HCT116 (cell line): ENCODE measurements around the gene TRMU.

Source experiments
- CEBPB ChIP-seq: IDR thresholded peaks from 2 replicates; pipeline ENCODE4 v1.6.1; 2012; ENCODE audit warnings: low read depth
- EZH2 ChIP-seq: fragments of 200-600 bp; sonication (generic); IDR thresholded peaks from 2 replicates; pipeline ENCODE4 v1.6.1; 2017; ENCODE audit warnings: antibody characterized with exemption, mixed run types
- EZH2phosphoT487 ChIP-seq: fragments of 200-600 bp; IDR thresholded peaks from 2 replicates; pipeline ENCODE4 v1.6.1; 2018; ENCODE audit warnings: antibody characterized with exemption, borderline replicate concordance
- POLR2A ChIP-seq: IDR thresholded peaks from 2 replicates; pipeline ENCODE4 v1.7.0; 2011; ENCODE audit warnings: borderline replicate concordance; ENCODE audit not compliant: insufficient read depth, insufficient read length; ENCODE audit errors: extremely low read depth
- POLR2AphosphoS5 ChIP-seq: IDR thresholded peaks from 2 replicates; pipeline ENCODE4 v1.6.1; 2011; ENCODE audit warnings: mild to moderate bottlenecking, low read depth, low read length, moderate library complexity
- RAD21 ChIP-seq: IDR thresholded peaks from 2 replicates; pipeline ENCODE4 v1.6.1; 2012; ENCODE audit warnings: low read depth, mild to moderate bottlenecking
- TCF7L2 ChIP-seq: IDR thresholded peaks from 2 replicates; pipeline ENCODE4 v1.7.0; 2011; ENCODE audit warnings: borderline replicate concordance, inconsistent platforms; ENCODE audit not compliant: insufficient read depth, insufficient read length; ENCODE audit errors: extremely low read depth
- ZNF274 ChIP-seq: fragments of 200-500 bp; sonication (Bioruptor generic); IDR thresholded peaks from 2 replicates; pipeline ENCODE4 v1.6.1; 2014; ENCODE audit warnings: mild to moderate bottlenecking, low read depth, low read length, inconsistent platforms
- TF ChIP-seq, protein P1 (sequence below), 3 experiments: fragments of 200-600 bp in 1 of 3; sonication (generic) in 1 of 3; IDR thresholded peaks in 2 of 3; conservative IDR thresholded peaks in 1 of 3; 2 replicates each; pipeline ENCODE4 v1.5.1; 2012 to 2017; ENCODE audit warnings: low read depth in 2 of 3, low read length in 2 of 3, antibody characterized with exemption in 1 of 3, borderline replicate concordance in 1 of 3, control low read depth in 1 of 3, mild to moderate bottlenecking in 1 of 3, mixed read lengths in 1 of 3, mixed run types in 1 of 3, moderate library complexity in 1 of 3; ENCODE audit not compliant: insufficient read depth in 1 of 3
- TF ChIP-seq, protein P2 (sequence below): IDR thresholded peaks from 2 replicates; pipeline ENCODE4 v1.6.1; 2012

DNA sequence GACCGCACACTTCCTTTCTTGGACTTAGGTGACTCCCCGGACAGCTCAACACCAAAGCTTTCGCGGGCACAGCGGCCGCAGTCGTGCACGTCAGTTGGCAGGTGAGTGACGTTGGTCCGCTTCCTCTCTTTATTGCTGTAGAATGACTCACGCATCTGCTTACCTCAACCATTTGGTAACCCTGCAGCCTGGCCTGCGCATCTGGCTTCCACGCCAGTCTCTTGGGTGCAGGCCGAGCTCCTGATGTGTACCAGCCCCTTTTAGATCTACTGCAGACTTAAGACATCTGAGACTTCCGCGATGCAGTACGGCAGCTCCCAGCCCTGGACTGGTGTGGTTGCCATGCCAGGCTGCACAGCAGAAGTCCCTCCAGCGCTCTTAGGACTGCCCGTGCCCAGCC, 12.4 kb upstream of the TRMU start:
- no peak for TF ChIP-seq POLR2A
- TF ChIP-seq, protein P1, sequence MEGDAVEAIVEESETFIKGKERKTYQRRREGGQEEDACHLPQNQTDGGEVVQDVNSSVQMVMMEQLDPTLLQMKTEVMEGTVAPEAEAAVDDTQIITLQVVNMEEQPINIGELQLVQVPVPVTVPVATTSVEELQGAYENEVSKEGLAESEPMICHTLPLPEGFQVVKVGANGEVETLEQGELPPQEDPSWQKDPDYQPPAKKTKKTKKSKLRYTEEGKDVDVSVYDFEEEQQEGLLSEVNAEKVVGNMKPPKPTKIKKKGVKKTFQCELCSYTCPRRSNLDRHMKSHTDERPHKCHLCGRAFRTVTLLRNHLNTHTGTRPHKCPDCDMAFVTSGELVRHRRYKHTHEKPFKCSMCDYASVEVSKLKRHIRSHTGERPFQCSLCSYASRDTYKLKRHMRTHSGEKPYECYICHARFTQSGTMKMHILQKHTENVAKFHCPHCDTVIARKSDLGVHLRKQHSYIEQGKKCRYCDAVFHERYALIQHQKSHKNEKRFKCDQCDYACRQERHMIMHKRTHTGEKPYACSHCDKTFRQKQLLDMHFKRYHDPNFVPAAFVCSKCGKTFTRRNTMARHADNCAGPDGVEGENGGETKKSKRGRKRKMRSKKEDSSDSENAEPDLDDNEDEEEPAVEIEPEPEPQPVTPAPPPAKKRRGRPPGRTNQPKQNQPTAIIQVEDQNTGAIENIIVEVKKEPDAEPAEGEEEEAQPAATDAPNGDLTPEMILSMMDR (IDR thresholded peaks at IDR 0.05 in 2 of 3, conservative IDR thresholded peaks at IDR 0.05 in 1 of 3; ENCODE audit: borderline replicate concordance in 1 of 3, insufficient read depth in 1 of 3, low read depth in 2 of 3, low read length in 2 of 3), result no peak
- no peak for TF ChIP-seq EZH2
- TF ChIP-seq, protein P2, sequence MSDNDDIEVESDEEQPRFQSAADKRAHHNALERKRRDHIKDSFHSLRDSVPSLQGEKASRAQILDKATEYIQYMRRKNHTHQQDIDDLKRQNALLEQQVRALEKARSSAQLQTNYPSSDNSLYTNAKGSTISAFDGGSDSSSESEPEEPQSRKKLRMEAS, result no peak
- TF ChIP-seq EZH2phosphoT487, result no peak
- no peak for TF ChIP-seq POLR2AphosphoS5
- no peak for TF ChIP-seq TCF7L2
- no peak for TF ChIP-seq RAD21
- no peak for TF ChIP-seq CEBPB
- TF ChIP-seq ZNF274, result no peak
